HepG2 (cell line): ENCODE results near the gene FUT8. TPM values are rescaled to one million over a fixed set of nuclear protein-coding genes. Genes with fewer than 3 reads are reported as not detected.

Source experiments
- ATAC-seq: fragments of 200-7000 bp; cut with Tn5 transposase; 3 replicates; pipeline ENCODE4 v1.9.1; 2020; ENCODE audit warnings: mild to moderate bottlenecking, moderate library complexity
- BruUV-seq: library from RNA; stranded (reverse); fragments of 400-500 nt; replicated peaks from 2 replicates; lab custom pipeline; 2021; lab: Mats Ljungman, UMichigan
- CTCF ChIA-PET: fragments of 300-600 bp; formaldehyde crosslinking; extraction: SDS; loops from one replicate; lab custom pipeline; 2021; ENCODE audit warnings: low total read pairs, inconsistent platforms, low intra/inter-chr PET ratio; lab: Yijun Ruan, JAX
- POLR2A ChIA-PET: fragments of 350-600 bp; sonication (Branson Sonifier 250); formaldehyde crosslinking; loops from one replicate; lab custom pipeline; 2020; ENCODE audit warnings: antibody characterized with exemption, inconsistent platforms; lab: Yijun Ruan, JAX
- DNase-seq: peaks from one replicate; pipeline ENCODE4 v3.0.0-alpha.2; 2015; ENCODE audit warnings: low spot score
- FAIRE-seq: peaks from 3 replicates; lab custom pipeline; 2011; peaks lifted over from hg19 to GRCh38; lab: Jason Lieb, UNC
- H2AFZ ChIP-seq: one replicate; pipeline ENCODE4 v1.6.1; 2011; ENCODE audit warnings: low read length, inconsistent platforms
- H3K27ac ChIP-seq: fragments of 300-600 bp; 3 replicates; pipeline ENCODE4 v1.8.0; 2011; ENCODE audit warnings: mixed run types, mild to moderate bottlenecking, mixed read lengths, low read length, inconsistent platforms; ENCODE audit not compliant: insufficient read depth; ENCODE audit errors: extremely low read length
- H3K27me3 ChIP-seq, 2 experiments: fragments of 200-600 bp in 1 of 2; 2 replicates in 1 of 2; 3 replicates in 1 of 2; pipeline versions ENCODE4 v1.6.0 to v1.8.0; 2011; ENCODE audit warnings: low read length in 2 of 2, mild to moderate bottlenecking in 2 of 2, moderate library complexity in 2 of 2, inconsistent platforms in 1 of 2; ENCODE audit not compliant: insufficient read depth in 2 of 2, control insufficient read depth in 1 of 2
- H3K36me3 ChIP-seq, 2 experiments: fragments of 200-600 bp in 1 of 2; replicated peaks in 1 of 2; 2 replicates in 1 of 2; 3 replicates in 1 of 2; pipeline versions ENCODE4 v1.5.1 to v1.8.0; 2011; ENCODE audit warnings: low read length in 2 of 2, inconsistent platforms in 1 of 2; ENCODE audit not compliant: insufficient read depth in 2 of 2, control insufficient read depth in 1 of 2
- H3K4me1 ChIP-seq: 2 replicates; pipeline ENCODE4 v1.5.1; 2012; ENCODE audit warnings: low read length, inconsistent platforms; ENCODE audit not compliant: insufficient read depth
- H3K4me2 ChIP-seq: 2 replicates; pipeline ENCODE4 v1.6.0; 2011; ENCODE audit warnings: low read depth, low read length, inconsistent platforms
- H3K4me3 ChIP-seq, 3 experiments: fragments of 200-600 bp in 1 of 3; sonication (generic), shearing (Covaris generic) in 1 of 3; replicated peaks in 1 of 3; 2 replicates each; pipeline ENCODE4 v1.5.1; 2011 to 2016; ENCODE audit warnings: low read length in 3 of 3, inconsistent platforms in 2 of 3, low read depth in 2 of 3, mild to moderate bottlenecking in 2 of 3, control low read depth in 1 of 3, mixed read lengths in 1 of 3; ENCODE audit not compliant: insufficient read depth in 1 of 3
- H3K79me2 ChIP-seq: one replicate; pipeline ENCODE4 v1.6.1; 2011; ENCODE audit warnings: low read length, inconsistent platforms; ENCODE audit not compliant: insufficient read depth
- H3K9ac ChIP-seq: 2 replicates; pipeline ENCODE4 v1.6.0; 2011; ENCODE audit warnings: mild to moderate bottlenecking, low read depth, low read length, inconsistent platforms; ENCODE audit not compliant: insufficient read depth
- H3K9me3 ChIP-seq: 2 replicates; pipeline ENCODE4 v1.5.1; 2012; ENCODE audit warnings: mild to moderate bottlenecking, low read length
- H4K20me1 ChIP-seq: 2 replicates; pipeline ENCODE4 v1.6.0; 2011; ENCODE audit warnings: inconsistent platforms, mild to moderate bottlenecking, low read length, moderate library complexity; ENCODE audit not compliant: insufficient read depth
- ARID2 ChIP-seq: sonication (generic); formaldehyde crosslinking; IDR thresholded peaks from 2 replicates; pipeline ENCODE4 v1.8.1; 2022; ENCODE audit warnings: mild to moderate bottlenecking, missing genetic modification reagents, borderline replicate concordance
- EEA1 ChIP-seq: sonication (generic); formaldehyde crosslinking; IDR thresholded peaks from 2 replicates; pipeline ENCODE4 v1.5.1; 2020; ENCODE audit warnings: mild to moderate bottlenecking, missing genetic modification reagents, borderline replicate concordance
- IKZF1 ChIP-seq: fragments of 450-650 bp; IDR thresholded peaks from 2 replicates; pipeline ENCODE4 v1.7.1; 2016
- KDM6A ChIP-seq: IDR thresholded peaks from 2 replicates; pipeline ENCODE4 v1.6.1; 2016; ENCODE audit warnings: low read depth
- PAF1 ChIP-seq: IDR thresholded peaks from 2 replicates; pipeline ENCODE4 v1.6.1; 2016; ENCODE audit warnings: missing genetic modification reagents, missing compliant biosample characterization
- SAP130 ChIP-seq: IDR thresholded peaks from 2 replicates; pipeline ENCODE4 v1.6.1; 2016; ENCODE audit warnings: low read depth
- ZFYVE20 ChIP-seq: sonication (generic); formaldehyde crosslinking; IDR thresholded peaks from 2 replicates; pipeline ENCODE4 v1.8.0; 2023; ENCODE audit warnings: low read depth, mild to moderate bottlenecking, moderate library complexity, missing genetic modification reagents, borderline replicate concordance
- ZNF260 ChIP-seq: sonication (generic); formaldehyde crosslinking; IDR thresholded peaks from 2 replicates; pipeline ENCODE4 v1.4.0; 2020; ENCODE audit warnings: missing genetic modification reagents, low read depth, mild to moderate bottlenecking, borderline replicate concordance
- ZNF33B ChIP-seq: sonication (generic); formaldehyde crosslinking; IDR thresholded peaks from 2 replicates; pipeline ENCODE4 v1.5.1; 2020; ENCODE audit warnings: mild to moderate bottlenecking, missing genetic modification reagents
- ZNF350 ChIP-seq: sonication (generic); formaldehyde crosslinking; IDR thresholded peaks from 2 replicates; pipeline ENCODE4 v1.4.0; 2020; ENCODE audit warnings: mild to moderate bottlenecking, low read depth, missing genetic modification reagents, borderline replicate concordance
- ZNF383 ChIP-seq: sonication (generic); formaldehyde crosslinking; IDR thresholded peaks from 2 replicates; pipeline ENCODE4 v1.4.0; 2020; ENCODE audit warnings: missing genetic modification reagents, mild to moderate bottlenecking, borderline replicate concordance
- ZNF530 ChIP-seq: sonication (generic); formaldehyde crosslinking; IDR thresholded peaks from 2 replicates; pipeline ENCODE4 v1.5.0; 2020; ENCODE audit warnings: low read depth, mild to moderate bottlenecking, missing genetic modification reagents
- ZNF564 ChIP-seq: sonication (generic); formaldehyde crosslinking; IDR thresholded peaks from 2 replicates; pipeline ENCODE4 v1.8.1; 2023; ENCODE audit warnings: mild to moderate bottlenecking, missing genetic modification reagents
- in situ Hi-C: cut with HindIII; loops from 2 replicates; pipeline ENCODE4 v1.10.0; 2017; ENCODE audit warnings: low pct_unique_long_range_greater_than_20kb; ENCODE audit not compliant: extremely low pct_ligation_motif_present
- intact Hi-C: fragments of 100-400 bp; cut with micrococcal nuclease; formaldehyde crosslinking; loops from one replicate; pipeline ENCODE4 v1.10.0; 2022; ENCODE audit not compliant: unreplicated experiment
- polyA plus RNA-seq, 8 experiments: library from polyadenylated mRNA; depleted of rRNA in 3 of 8; stranded (reverse) in 7 of 8; unstranded in 1 of 8; fragments of >200 nt; fragmentation: Illumina TruSeq in 4 of 8; extraction: Trizol in 4 of 8; gene quantifications; 2 replicates each; pipeline versions ENCODE4 v1.2.1 to v1.2.3, GENCODE V29; 2011 to 2016; ENCODE audit warnings: low read depth in 4 of 8, missing spikeins in 1 of 8, mixed read lengths in 1 of 8; ENCODE audit not compliant: insufficient read depth in 1 of 8
- total RNA-seq, 5 experiments: library from RNA; depleted of rRNA; stranded (reverse); fragments of >200 nt; fragmentation: Illumina TruSeq; extraction: Trizol; gene quantifications; 2 replicates each; pipeline ENCODE4 v1.2.3, GENCODE V29; 2016; ENCODE audit warnings: low read depth in 1 of 5
- TF ChIP-seq, protein P1 (sequence below): sonication (generic); formaldehyde crosslinking; IDR thresholded peaks from 2 replicates; pipeline ENCODE4 v1.8.1; 2023; ENCODE audit warnings: mild to moderate bottlenecking, missing genetic modification reagents, borderline replicate concordance
- TF ChIP-seq, protein P2 (sequence below): sonication (generic); formaldehyde crosslinking; IDR thresholded peaks from 2 replicates; pipeline ENCODE4 v1.4.0; 2020; ENCODE audit warnings: mild to moderate bottlenecking, missing genetic modification reagents
- TF ChIP-seq, protein P3 (sequence below): sonication (generic); formaldehyde crosslinking; IDR thresholded peaks from 2 replicates; pipeline ENCODE4 v1.8.1; 2023; ENCODE audit warnings: missing genetic modification reagents, inconsistent platforms, borderline replicate concordance
- TF ChIP-seq, protein P4 (sequence below): sonication (generic); IDR thresholded peaks from 2 replicates; pipeline ENCODE4 v1.6.1; 2016; ENCODE audit warnings: low read depth, borderline replicate concordance

FUT8 gene
- total and polyA plus RNA-seq, 2 of the 13 experiments (the other 11 are each of a cell fraction or from before 2014, with no cell fraction given) = 9.3 to 17.5 TPM

DNA sequence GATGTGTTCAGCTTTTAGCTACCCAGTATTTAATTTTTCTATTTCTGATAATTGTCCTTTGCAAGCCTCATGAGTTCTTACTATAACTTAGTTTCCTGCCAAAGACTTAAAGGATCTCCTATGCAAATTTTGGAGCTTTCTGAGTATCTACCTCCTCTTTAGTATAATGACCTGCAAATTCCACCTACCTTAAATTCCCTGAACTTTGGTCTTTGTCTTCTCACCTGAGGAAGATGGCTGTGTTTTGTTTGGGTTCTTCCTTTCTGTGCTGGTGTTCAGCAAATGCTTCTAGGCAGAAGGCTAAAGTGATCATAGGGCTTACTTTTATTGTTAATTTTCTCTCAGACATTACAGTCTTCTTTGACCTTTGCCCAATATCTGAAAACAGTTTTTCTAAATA lies 142.8 kb downstream of the FUT8 start:
- Histone ChIP-seq H3K4me3 (no peak overlapping the region), H3K9me3 (no peaks in the 10 kb centered on the region), H3K4me2 (no peak overlapping the region), H4K20me1 (no peaks in the 10 kb centered on the region), H2AFZ (no peak overlapping the region), H3K27ac (no peak overlapping the region), H3K79me2 (no peaks in the 10 kb centered on the region), H3K27me3 (no peaks in the 10 kb centered on the region), H3K36me3 (no peaks in the 10 kb centered on the region), H3K4me1 (peaks cover 5% of the 10 kb centered on the region; the same call in 1 of the 2 replicates), H3K9ac (no peak overlapping the region)
- BruUV-seq = no TSS peak
- FAIRE-seq (no peak), DNase-seq (no peak), ATAC-seq (no peak)
- ChIA-PET POLR2A (no interaction called here), CTCF (no interaction called here)
- intact Hi-C loops (no loop called here), in situ Hi-C loops (no loop called here)
- TF ChIP-seq ZNF350 (CRISPR knock-in tag) = no peak
- TF ChIP-seq, protein P1, sequence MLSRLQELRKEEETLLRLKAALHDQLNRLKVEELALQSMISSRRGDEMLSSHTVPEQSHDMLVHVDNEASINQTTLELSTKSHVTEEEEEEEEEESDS (CRISPR knock-in tag) = no peak
- TF ChIP-seq, protein P2, sequence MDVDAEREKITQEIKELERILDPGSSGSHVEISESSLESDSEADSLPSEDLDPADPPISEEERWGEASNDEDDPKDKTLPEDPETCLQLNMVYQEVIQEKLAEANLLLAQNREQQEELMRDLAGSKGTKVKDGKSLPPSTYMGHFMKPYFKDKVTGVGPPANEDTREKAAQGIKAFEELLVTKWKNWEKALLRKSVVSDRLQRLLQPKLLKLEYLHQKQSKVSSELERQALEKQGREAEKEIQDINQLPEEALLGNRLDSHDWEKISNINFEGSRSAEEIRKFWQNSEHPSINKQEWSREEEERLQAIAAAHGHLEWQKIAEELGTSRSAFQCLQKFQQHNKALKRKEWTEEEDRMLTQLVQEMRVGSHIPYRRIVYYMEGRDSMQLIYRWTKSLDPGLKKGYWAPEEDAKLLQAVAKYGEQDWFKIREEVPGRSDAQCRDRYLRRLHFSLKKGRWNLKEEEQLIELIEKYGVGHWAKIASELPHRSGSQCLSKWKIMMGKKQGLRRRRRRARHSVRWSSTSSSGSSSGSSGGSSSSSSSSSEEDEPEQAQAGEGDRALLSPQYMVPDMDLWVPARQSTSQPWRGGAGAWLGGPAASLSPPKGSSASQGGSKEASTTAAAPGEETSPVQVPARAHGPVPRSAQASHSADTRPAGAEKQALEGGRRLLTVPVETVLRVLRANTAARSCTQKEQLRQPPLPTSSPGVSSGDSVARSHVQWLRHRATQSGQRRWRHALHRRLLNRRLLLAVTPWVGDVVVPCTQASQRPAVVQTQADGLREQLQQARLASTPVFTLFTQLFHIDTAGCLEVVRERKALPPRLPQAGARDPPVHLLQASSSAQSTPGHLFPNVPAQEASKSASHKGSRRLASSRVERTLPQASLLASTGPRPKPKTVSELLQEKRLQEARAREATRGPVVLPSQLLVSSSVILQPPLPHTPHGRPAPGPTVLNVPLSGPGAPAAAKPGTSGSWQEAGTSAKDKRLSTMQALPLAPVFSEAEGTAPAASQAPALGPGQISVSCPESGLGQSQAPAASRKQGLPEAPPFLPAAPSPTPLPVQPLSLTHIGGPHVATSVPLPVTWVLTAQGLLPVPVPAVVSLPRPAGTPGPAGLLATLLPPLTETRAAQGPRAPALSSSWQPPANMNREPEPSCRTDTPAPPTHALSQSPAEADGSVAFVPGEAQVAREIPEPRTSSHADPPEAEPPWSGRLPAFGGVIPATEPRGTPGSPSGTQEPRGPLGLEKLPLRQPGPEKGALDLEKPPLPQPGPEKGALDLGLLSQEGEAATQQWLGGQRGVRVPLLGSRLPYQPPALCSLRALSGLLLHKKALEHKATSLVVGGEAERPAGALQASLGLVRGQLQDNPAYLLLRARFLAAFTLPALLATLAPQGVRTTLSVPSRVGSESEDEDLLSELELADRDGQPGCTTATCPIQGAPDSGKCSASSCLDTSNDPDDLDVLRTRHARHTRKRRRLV (CRISPR knock-in tag) = no peak
- no peak for TF ChIP-seq ZNF383
- TF ChIP-seq, protein P3, sequence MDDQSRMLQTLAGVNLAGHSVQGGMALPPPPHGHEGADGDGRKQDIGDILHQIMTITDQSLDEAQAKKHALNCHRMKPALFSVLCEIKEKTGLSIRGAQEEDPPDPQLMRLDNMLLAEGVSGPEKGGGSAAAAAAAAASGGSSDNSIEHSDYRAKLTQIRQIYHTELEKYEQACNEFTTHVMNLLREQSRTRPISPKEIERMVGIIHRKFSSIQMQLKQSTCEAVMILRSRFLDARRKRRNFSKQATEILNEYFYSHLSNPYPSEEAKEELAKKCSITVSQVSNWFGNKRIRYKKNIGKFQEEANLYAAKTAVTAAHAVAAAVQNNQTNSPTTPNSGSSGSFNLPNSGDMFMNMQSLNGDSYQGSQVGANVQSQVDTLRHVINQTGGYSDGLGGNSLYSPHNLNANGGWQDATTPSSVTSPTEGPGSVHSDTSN = no peak
- TF ChIP-seq SAP130 (CRISPR knock-in tag) = no peak
- TF ChIP-seq ZNF564 (CRISPR knock-in tag) = no peak
- TF ChIP-seq, protein P4, sequence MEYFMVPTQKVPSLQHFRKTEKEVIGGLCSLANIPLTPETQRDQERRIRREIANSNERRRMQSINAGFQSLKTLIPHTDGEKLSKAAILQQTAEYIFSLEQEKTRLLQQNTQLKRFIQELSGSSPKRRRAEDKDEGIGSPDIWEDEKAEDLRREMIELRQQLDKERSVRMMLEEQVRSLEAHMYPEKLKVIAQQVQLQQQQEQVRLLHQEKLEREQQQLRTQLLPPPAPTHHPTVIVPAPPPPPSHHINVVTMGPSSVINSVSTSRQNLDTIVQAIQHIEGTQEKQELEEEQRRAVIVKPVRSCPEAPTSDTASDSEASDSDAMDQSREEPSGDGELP = no peak
- no peak for TF ChIP-seq KDM6A
- TF ChIP-seq ARID2 (CRISPR knock-in tag) = no peak
- no peak for TF ChIP-seq ZNF260 (CRISPR knock-in tag)
- no peak for TF ChIP-seq EEA1
- no peak for TF ChIP-seq IKZF1
- TF ChIP-seq ZNF33B (CRISPR knock-in tag) = no peak
- no peak for TF ChIP-seq ZNF530 (CRISPR knock-in tag)
- TF ChIP-seq ZFYVE20 (CRISPR knock-in tag) = no peak
- no peak for TF ChIP-seq PAF1 (CRISPR knock-in tag)
